SK-N-SH treated with all-trans-retinoic acid at 6 μM for 48 hours (cell line): ENCODE results near the gene FGGY.

Experiments used
- ARNTL ChIP-seq: fragments of 450-650 bp; formaldehyde crosslinking; IDR thresholded peaks from 2 replicates; pipeline ENCODE4 v1.5.0; 2020; ENCODE audit warnings: low read depth, mild to moderate bottlenecking, moderate library complexity, borderline replicate concordance
- ESRRG ChIP-seq: fragments of 250-450 bp; sonication (Bioruptor Pico); IDR thresholded peaks from 2 replicates; pipeline ENCODE4 v1.6.1; 2021; ENCODE audit warnings: mild to moderate bottlenecking
- GLIS3 ChIP-seq: fragments of 250-450 bp; sonication (Bioruptor Pico); IDR thresholded peaks from 2 replicates; pipeline ENCODE4 v1.5.0; 2020; ENCODE audit warnings: mild to moderate bottlenecking, moderate library complexity
- OSR1 ChIP-seq: fragments of 250-450 bp; sonication (Bioruptor Pico); IDR thresholded peaks from 2 replicates; pipeline ENCODE4 v1.8.0; 2022; ENCODE audit warnings: moderate library complexity, mild to moderate bottlenecking, inconsistent platforms
- PATZ1 ChIP-seq: fragments of 250-450 bp; sonication (Bioruptor Pico); IDR thresholded peaks from 2 replicates; pipeline ENCODE4 v1.8.0; 2020; ENCODE audit warnings: mild to moderate bottlenecking, moderate library complexity, borderline replicate concordance
- POU6F1 ChIP-seq: fragments of 250-450 bp; sonication (Bioruptor Pico); IDR thresholded peaks from 2 replicates; pipeline ENCODE4 v1.8.0; 2021; ENCODE audit warnings: low read depth, mild to moderate bottlenecking, moderate library complexity, borderline replicate concordance
- RARB ChIP-seq: fragments of 250-450 bp; sonication (Bioruptor Pico); IDR thresholded peaks from 2 replicates; pipeline ENCODE4 v1.8.0; 2021; ENCODE audit warnings: mild to moderate bottlenecking, moderate library complexity
- TOX ChIP-seq: fragments of 250-450 bp; sonication (Bioruptor Pico); IDR thresholded peaks from 2 replicates; pipeline ENCODE4 v1.8.0; 2021; ENCODE audit warnings: mild to moderate bottlenecking, moderate library complexity, borderline replicate concordance
- TSHZ2 ChIP-seq: fragments of 250-450 bp; sonication (Bioruptor Pico); IDR thresholded peaks from 2 replicates; pipeline ENCODE4 v1.5.0; 2020; ENCODE audit warnings: mild to moderate bottlenecking, moderate library complexity
- ZFP3 ChIP-seq: fragments of 250-450 bp; sonication (Bioruptor Pico); IDR thresholded peaks from 2 replicates; pipeline ENCODE4 v1.5.0; 2020; ENCODE audit warnings: mild to moderate bottlenecking, moderate library complexity
- ZFP30 ChIP-seq: fragments of 450-650 bp; formaldehyde crosslinking; IDR thresholded peaks from 2 replicates; pipeline ENCODE4 v1.5.0; 2022; ENCODE audit warnings: mild to moderate bottlenecking, moderate library complexity
- ZNF8 ChIP-seq: fragments of 450-650 bp; formaldehyde crosslinking; IDR thresholded peaks from 2 replicates; pipeline ENCODE4 v1.5.0; 2020; ENCODE audit warnings: mild to moderate bottlenecking, moderate library complexity

GRCh38 chr1:59360170-59360569 is 63.3 kb downstream of the FGGY start:
- TF ChIP-seq PATZ1 (CRISPR knock-in tag) (no peak), RARB (CRISPR knock-in tag) (no peak), ZFP30 (CRISPR knock-in tag) (no peak), GLIS3 (no peak), TOX (CRISPR knock-in tag) (no peak), POU6F1 (CRISPR knock-in tag) (no peak), OSR1 (CRISPR knock-in tag) (no peak), ESRRG (no peak), ARNTL (CRISPR knock-in tag) (no peak), ZNF8 (no peak), TSHZ2 (CRISPR knock-in tag) (no peak), ZFP3 (no peak)
